HepG2 (cell line): ENCODE results near the gene UEVLD. TPM values are rescaled to one million over a fixed set of nuclear protein-coding genes. Genes with fewer than 3 reads are reported as not detected.

Experiments
- ADNP ChIP-seq: sonication (generic); formaldehyde crosslinking; IDR thresholded peaks from 2 replicates; pipeline ENCODE4 v1.4.0; 2020; ENCODE audit warnings: missing genetic modification reagents
- ATAD3A ChIP-seq: sonication (generic); formaldehyde crosslinking; IDR thresholded peaks from 2 replicates; pipeline ENCODE4 v1.4.0; 2020; ENCODE audit warnings: missing genetic modification reagents
- DNMT3B ChIP-seq: conservative IDR thresholded peaks from 2 replicates; pipeline ENCODE4 v1.6.1; 2016; ENCODE audit warnings: missing biosample characterization, control low read depth
- ELF3 ChIP-seq: IDR thresholded peaks from 2 replicates; pipeline ENCODE4 v1.6.1; 2016; ENCODE audit warnings: missing genetic modification reagents, missing compliant biosample characterization
- FOXK2 ChIP-seq: fragments of 450-650 bp; IDR thresholded peaks from 2 replicates; pipeline ENCODE4 v1.6.1; 2016
- HMG20B ChIP-seq: conservative IDR thresholded peaks from 2 replicates; pipeline ENCODE4 v1.6.1; 2016; ENCODE audit warnings: missing genetic modification reagents, missing compliant biosample characterization
- IKZF1 ChIP-seq: fragments of 450-650 bp; IDR thresholded peaks from 2 replicates; pipeline ENCODE4 v1.7.1; 2016
- KMT2A ChIP-seq: sonication (generic); formaldehyde crosslinking; IDR thresholded peaks from 2 replicates; pipeline ENCODE4 v1.4.0; 2020; ENCODE audit warnings: missing genetic modification reagents
- KMT2B ChIP-seq: IDR thresholded peaks from 2 replicates; pipeline ENCODE4 v1.6.1; 2016; ENCODE audit warnings: missing genetic modification reagents, missing compliant biosample characterization
- MBD4 ChIP-seq: IDR thresholded peaks from 2 replicates; pipeline ENCODE4 v1.6.1; 2012; ENCODE audit warnings: low read length, inconsistent platforms, borderline replicate concordance
- MEF2D ChIP-seq: sonication (generic); formaldehyde crosslinking; IDR thresholded peaks from 2 replicates; pipeline ENCODE4 v1.5.1; 2020; ENCODE audit warnings: mild to moderate bottlenecking, missing genetic modification reagents
- NR2F6 ChIP-seq, 2 experiments: IDR thresholded peaks; 2 replicates each; pipeline ENCODE4 v1.6.1; 2016; ENCODE audit warnings: antibody characterized with exemption in 1 of 2, mild to moderate bottlenecking in 1 of 2
- PCBP2 ChIP-seq: fragments of 200-400 bp; formaldehyde crosslinking; optimal IDR thresholded peaks from 2 replicates; pipeline ENCODE3; 2018; ENCODE audit warnings: low read length, low read depth; ENCODE audit not compliant: poor library complexity, severe bottlenecking
- POLR2AphosphoS5 ChIP-seq: IDR thresholded peaks from 2 replicates; pipeline ENCODE4 v1.6.1; 2012; ENCODE audit warnings: low read depth, low read length
- PREB ChIP-seq: sonication (generic); formaldehyde crosslinking; IDR thresholded peaks from 2 replicates; pipeline ENCODE4 v1.4.0; 2020; ENCODE audit warnings: missing genetic modification reagents
- TAF1 ChIP-seq: sonication (generic); formaldehyde crosslinking; IDR thresholded peaks from 2 replicates; pipeline ENCODE4 v1.4.0; 2020; ENCODE audit warnings: missing genetic modification reagents
- YEATS4 ChIP-seq: sonication (generic); formaldehyde crosslinking; IDR thresholded peaks from 2 replicates; pipeline ENCODE4 v1.4.0; 2020; ENCODE audit warnings: missing genetic modification reagents, borderline replicate concordance
- ZNF225 ChIP-seq: sonication (generic); formaldehyde crosslinking; IDR thresholded peaks from 2 replicates; pipeline ENCODE4 v1.4.0; 2020; ENCODE audit warnings: mild to moderate bottlenecking, missing genetic modification reagents
- ZNF430 ChIP-seq: sonication (generic); formaldehyde crosslinking; IDR thresholded peaks from 2 replicates; pipeline ENCODE4 v1.9.0; 2021; ENCODE audit warnings: mild to moderate bottlenecking, missing genetic modification reagents
- ZNF687 ChIP-seq: sonication (generic); formaldehyde crosslinking; IDR thresholded peaks from 2 replicates; pipeline ENCODE4 v1.5.1; 2020; ENCODE audit warnings: mild to moderate bottlenecking, missing genetic modification reagents, moderate library complexity
- ZNF713 ChIP-seq: sonication (generic); formaldehyde crosslinking; IDR thresholded peaks from 2 replicates; pipeline ENCODE4 v1.4.0; 2020; ENCODE audit warnings: mild to moderate bottlenecking, missing genetic modification reagents
- ZNF724P ChIP-seq: sonication (generic); formaldehyde crosslinking; IDR thresholded peaks from 2 replicates; pipeline ENCODE4 v1.8.0; 2022; ENCODE audit warnings: missing genetic modification reagents, borderline replicate concordance
- polyA plus RNA-seq, 8 experiments: library from polyadenylated mRNA; depleted of rRNA in 3 of 8; stranded (reverse) in 7 of 8; unstranded in 1 of 8; fragments of >200 nt; fragmentation: Illumina TruSeq in 4 of 8; extraction: Trizol in 4 of 8; gene quantifications; 2 replicates each; pipeline versions ENCODE4 v1.2.1 to v1.2.3, GENCODE V29; 2011 to 2016; ENCODE audit warnings: low read depth in 4 of 8, missing spikeins in 1 of 8, mixed read lengths in 1 of 8; ENCODE audit not compliant: insufficient read depth in 1 of 8
- total RNA-seq, 5 experiments: library from RNA; depleted of rRNA; stranded (reverse); fragments of >200 nt; fragmentation: Illumina TruSeq; extraction: Trizol; gene quantifications; 2 replicates each; pipeline ENCODE4 v1.2.3, GENCODE V29; 2016; ENCODE audit warnings: low read depth in 1 of 5
- TF ChIP-seq, protein P1 (sequence below): sonication (generic); formaldehyde crosslinking; IDR thresholded peaks from 2 replicates; pipeline ENCODE4 v1.4.0; 2020; ENCODE audit warnings: missing genetic modification reagents
- TF ChIP-seq, protein P2 (sequence below): sonication (generic); formaldehyde crosslinking; IDR thresholded peaks from 2 replicates; pipeline ENCODE4 v1.8.0; 2022; ENCODE audit warnings: missing genetic modification reagents, mild to moderate bottlenecking, moderate library complexity, borderline replicate concordance

The UEVLD gene
- total and polyA plus RNA-seq, 2 of the 13 experiments (the other 11 are each of a cell fraction or from before 2014, with no cell fraction given): 5.7 to 13.7 TPM

- TF ChIP-seq, protein P1, sequence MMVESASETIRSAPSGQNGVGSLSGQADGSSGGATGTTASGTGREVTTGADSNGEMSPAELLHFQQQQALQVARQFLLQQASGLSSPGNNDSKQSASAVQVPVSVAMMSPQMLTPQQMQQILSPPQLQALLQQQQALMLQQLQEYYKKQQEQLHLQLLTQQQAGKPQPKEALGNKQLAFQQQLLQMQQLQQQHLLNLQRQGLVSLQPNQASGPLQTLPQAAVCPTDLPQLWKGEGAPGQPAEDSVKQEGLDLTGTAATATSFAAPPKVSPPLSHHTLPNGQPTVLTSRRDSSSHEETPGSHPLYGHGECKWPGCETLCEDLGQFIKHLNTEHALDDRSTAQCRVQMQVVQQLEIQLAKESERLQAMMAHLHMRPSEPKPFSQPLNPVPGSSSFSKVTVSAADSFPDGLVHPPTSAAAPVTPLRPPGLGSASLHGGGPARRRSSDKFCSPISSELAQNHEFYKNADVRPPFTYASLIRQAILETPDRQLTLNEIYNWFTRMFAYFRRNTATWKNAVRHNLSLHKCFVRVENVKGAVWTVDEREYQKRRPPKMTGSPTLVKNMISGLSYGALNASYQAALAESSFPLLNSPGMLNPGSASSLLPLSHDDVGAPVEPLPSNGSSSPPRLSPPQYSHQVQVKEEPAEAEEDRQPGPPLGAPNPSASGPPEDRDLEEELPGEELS: peak; percentile 68
- TF ChIP-seq TAF1: no peak
- no peak for TF ChIP-seq ZNF225 (CRISPR knock-in tag)
- TF ChIP-seq MBD4: no peak
- peak; percentile 59 for TF ChIP-seq ZNF687
- no peak for TF ChIP-seq PCBP2
- TF ChIP-seq KMT2A (CRISPR knock-in tag): no peak
- no peak for TF ChIP-seq FOXK2
- TF ChIP-seq KMT2B (CRISPR knock-in tag): no peak
- no peak for TF ChIP-seq ZNF430 (CRISPR knock-in tag)
- TF ChIP-seq NR2F6 (IDR thresholded peaks at IDR 0.05): no peak
- no peak for TF ChIP-seq NR2F6 (CRISPR knock-in tag; IDR thresholded peaks at IDR 0.05)
- no peak for TF ChIP-seq YEATS4 (CRISPR knock-in tag)
- no peak for TF ChIP-seq ELF3 (CRISPR knock-in tag)
- peak; percentile 100 for TF ChIP-seq ADNP
- TF ChIP-seq IKZF1: no peak
- TF ChIP-seq, protein P2, sequence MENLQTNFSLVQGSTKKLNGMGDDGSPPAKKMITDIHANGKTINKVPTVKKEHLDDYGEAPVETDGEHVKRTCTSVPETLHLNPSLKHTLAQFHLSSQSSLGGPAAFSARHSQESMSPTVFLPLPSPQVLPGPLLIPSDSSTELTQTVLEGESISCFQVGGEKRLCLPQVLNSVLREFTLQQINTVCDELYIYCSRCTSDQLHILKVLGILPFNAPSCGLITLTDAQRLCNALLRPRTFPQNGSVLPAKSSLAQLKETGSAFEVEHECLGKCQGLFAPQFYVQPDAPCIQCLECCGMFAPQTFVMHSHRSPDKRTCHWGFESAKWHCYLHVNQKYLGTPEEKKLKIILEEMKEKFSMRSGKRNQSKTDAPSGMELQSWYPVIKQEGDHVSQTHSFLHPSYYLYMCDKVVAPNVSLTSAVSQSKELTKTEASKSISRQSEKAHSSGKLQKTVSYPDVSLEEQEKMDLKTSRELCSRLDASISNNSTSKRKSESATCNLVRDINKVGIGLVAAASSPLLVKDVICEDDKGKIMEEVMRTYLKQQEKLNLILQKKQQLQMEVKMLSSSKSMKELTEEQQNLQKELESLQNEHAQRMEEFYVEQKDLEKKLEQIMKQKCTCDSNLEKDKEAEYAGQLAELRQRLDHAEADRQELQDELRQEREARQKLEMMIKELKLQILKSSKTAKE (CRISPR knock-in tag): no peak
- no peak for TF ChIP-seq HMG20B (CRISPR knock-in tag)
- no peak for TF ChIP-seq POLR2AphosphoS5
- no peak for TF ChIP-seq MEF2D (CRISPR knock-in tag)
- TF ChIP-seq PREB (CRISPR knock-in tag): no peak
- TF ChIP-seq ZNF713: no peak
- TF ChIP-seq ATAD3A (CRISPR knock-in tag): no peak
- TF ChIP-seq DNMT3B: no peak
- TF ChIP-seq ZNF724P (CRISPR knock-in tag): no peak
Observed at GRCh38 chr11:18578975-18579598, 9.4 kb downstream of the UEVLD start (continued).
